MM.1S (cell line): Measurements from ENCODE around the gene LBH.

Experiments used
- CTCF ChIP-seq: fragments of 300-600 bp; sonication (generic); IDR thresholded peaks from 2 replicates; pipeline ENCODE4 v1.5.1; 2016; ENCODE audit warnings: antibody characterized with exemption, low read length, mixed read lengths
- EZH2 ChIP-seq: fragments of 300-600 bp; sonication (generic); optimal IDR thresholded peaks from 2 replicates; pipeline ENCODE3; 2017; ENCODE audit warnings: low read depth, mild to moderate bottlenecking, antibody characterized with exemption, low read length, mixed read lengths

GRCh38 chr2:30287190-30287840 is 56.0 kb downstream of the LBH start:
- TF ChIP-seq EZH2 (no peak), CTCF (no peak)
